Measurements from ENCODE around the gene IFI44. TPM values are rescaled to one million over a fixed set of nuclear protein-coding genes. Genes with fewer than 3 reads are reported as not detected.

The IFI44 gene
- total and polyA plus RNA-seq, 4 donors = 5.9 to 17.9 (median 9.7) TPM

- H3K27me3 ChIP-seq (ENCODE audit: control insufficient read depth in 4 of 4, insufficient read depth in 4 of 4, low read length in 3 of 4) = no peaks in the 10 kb centered on the region
- no peak for DNase-seq (ENCODE audit: low spot score)
- WGBS = 88% methylated on average over 17 of the region's 17 CpGs
- H3K9ac ChIP-seq (ENCODE audit: low read depth in 1 of 2, low read length in 2 of 2) = peak overlapping the region in 1 of 2 donors; percentile 4
- peaks cover 5 to 13% (median 8%) of the 10 kb centered on the region in 4 donors for H3K36me3 ChIP-seq (ENCODE audit: control insufficient read depth in 4 of 4, insufficient read depth in 3 of 4, low read depth in 1 of 4, low read length in 3 of 4)
- H3K9me3 ChIP-seq (ENCODE audit: control insufficient read depth in 4 of 4, low read length in 3 of 4) = no peaks in the 10 kb centered on the region
- H3K4me3 ChIP-seq (ENCODE audit: low read depth in 1 of 3, low read length in 3 of 3) = peak overlapping the region in 1 of 3 donors; percentile 5
- H3K4me1 ChIP-seq (ENCODE audit: control insufficient read depth in 4 of 4, insufficient read depth in 4 of 4, low read length in 3 of 4) = peaks cover 0 to 11% (median 4%) of the 10 kb centered on the region in 4 donors
- H3K27ac ChIP-seq (ENCODE audit: low read depth in 1 of 2, low read length in 2 of 2) = peak overlapping the region in 1 of 2 donors; percentile 4
- TF ChIP-seq HNF4G (IDR thresholded peaks at IDR 0.05) (no peak), REST (IDR thresholded peaks at IDR 0.05) (no peak), MAX (IDR thresholded peaks at IDR 0.05) (no peak), GABPA (IDR thresholded peaks at IDR 0.05 in 1 of 2, conservative IDR thresholded peaks at IDR 0.05 in 1 of 2) (no peak), FOXA2 (IDR thresholded peaks at IDR 0.05) (no peak), JUND (IDR thresholded peaks at IDR 0.05) (no peak), SP1 (IDR thresholded peaks at IDR 0.05) (no peak), TAF1 (conservative IDR thresholded peaks at IDR 0.05) (no peak), HNF4A (conservative IDR thresholded peaks at IDR 0.05) (no peak), EGR1 (IDR thresholded peaks at IDR 0.05; ENCODE audit: low read depth in 2 of 2) (no peak)
Measured at GRCh38 chr1:78652019-78652560, 2.5 kb downstream of the IFI44 start.

GRCh38 chr1:78658901-78659300 is 9.3 kb downstream of the IFI44 start:
- Histone ChIP-seq H3K27me3 (ENCODE audit: control insufficient read depth in 4 of 4, insufficient read depth in 4 of 4, low read length in 3 of 4) (no peaks in the 10 kb centered on the region), H3K27ac (ENCODE audit: low read depth in 1 of 2, low read length in 2 of 2) (no peak overlapping the region), H3K9ac (ENCODE audit: low read depth in 1 of 2, low read length in 2 of 2) (no peak overlapping the region), H3K36me3 (ENCODE audit: control insufficient read depth in 4 of 4, insufficient read depth in 3 of 4, low read depth in 1 of 4, low read length in 3 of 4) (peaks cover 7 to 47% (median 30%) of the 10 kb centered on the region in 4 donors), H3K4me3 (ENCODE audit: low read depth in 1 of 3, low read length in 3 of 3) (no peak overlapping the region), H3K4me1 (ENCODE audit: control insufficient read depth in 4 of 4, insufficient read depth in 4 of 4, low read length in 3 of 4) (no peaks in the 10 kb centered on the region), H3K9me3 (ENCODE audit: control insufficient read depth in 4 of 4, low read length in 3 of 4) (no peaks in the 10 kb centered on the region)
- 100% methylated on average over 1 of the region's 1 CpG for WGBS
- TF ChIP-seq REST (IDR thresholded peaks at IDR 0.05) (no peak), MAX (IDR thresholded peaks at IDR 0.05) (no peak), NR2F2 (IDR thresholded peaks at IDR 0.05) (no peak), RXRA (IDR thresholded peaks at IDR 0.05) (no peak), CTCF (IDR thresholded peaks at IDR 0.05; ENCODE audit: low read depth, low read length, missing input control) (no peak), FOXA1 (IDR thresholded peaks at IDR 0.05) (no peak), GABPA (IDR thresholded peaks at IDR 0.05 in 1 of 2, conservative IDR thresholded peaks at IDR 0.05 in 1 of 2) (no peak), RAD21 (IDR thresholded peaks at IDR 0.05) (no peak), ATF3 (IDR thresholded peaks at IDR 0.05) (no peak), HNF4A (conservative IDR thresholded peaks at IDR 0.05) (no peak), HNF4G (IDR thresholded peaks at IDR 0.05) (no peak), YY1 (IDR thresholded peaks at IDR 0.05) (no peak), SP1 (IDR thresholded peaks at IDR 0.05) (no peak), EGR1 (IDR thresholded peaks at IDR 0.05; ENCODE audit: low read depth in 2 of 2) (no peak), ZBTB33 (IDR thresholded peaks at IDR 0.05) (no peak), FOXA2 (IDR thresholded peaks at IDR 0.05) (no peak), JUND (IDR thresholded peaks at IDR 0.05) (no peak), TAF1 (conservative IDR thresholded peaks at IDR 0.05) (no peak)
- DNase-seq (ENCODE audit: low spot score) = no peak
